K562 (cell line): ENCODE results near the gene POLR2L. TPM values are rescaled to one million over a fixed set of nuclear protein-coding genes. Genes with fewer than 3 reads are reported as not detected.

Experiments
- CEBPG ChIP-seq, 3 experiments: fragments of 200-800 bp in 1 of 3; sonication (Bioruptor generic) in 1 of 3; sonication (generic) in 1 of 3; formaldehyde crosslinking in 1 of 3; IDR thresholded peaks in 2 of 3; conservative IDR thresholded peaks in 1 of 3; 2 replicates each; pipeline versions ENCODE4 v1.6.1 to v1.8.0; 2016 to 2022; ENCODE audit warnings: missing compliant biosample characterization in 2 of 3, missing genetic modification characterization in 2 of 3, mild to moderate bottlenecking in 1 of 3, missing genetic modification reagents in 1 of 3
- ZNF253 ChIP-seq: fragments of 250-450 bp; sonication (Bioruptor Pico); conservative IDR thresholded peaks from 2 replicates; pipeline ENCODE4 v1.6.1; 2021; ENCODE audit warnings: mild to moderate bottlenecking
- polyA plus RNA-seq, 8 experiments: library from polyadenylated mRNA; depleted of rRNA in 4 of 8; stranded (reverse) in 5 of 8; unstranded in 3 of 8; fragments of >200 nt; fragmentation: Nextera tagmentation in 2 of 8; fragmentation: Illumina TruSeq in 1 of 8; extraction: Ambion mirVana in 2 of 8; extraction: Trizol in 1 of 8; gene quantifications; 2 replicates each; pipeline versions ENCODE4 v1.2.1 to v1.2.3, GENCODE V29; 2011 to 2014; ENCODE audit warnings: inconsistent platforms in 1 of 8, missing spikeins in 1 of 8
- total RNA-seq, 7 experiments: library from RNA; depleted of rRNA in 6 of 7; stranded (reverse); fragments of >200 nt in 6 of 7; fragmentation: Illumina TruSeq in 2 of 7; extraction: Trizol in 2 of 7; gene quantifications; 2 replicates each; pipeline versions ENCODE4 v1.2.1 to v1.2.3, GENCODE V29; 2011 to 2021; ENCODE audit warnings: low replicate concordance in 1 of 7
- TF ChIP-seq, protein P1 (sequence below): IDR thresholded peaks from 2 replicates; pipeline ENCODE4 v1.6.1; 2014; ENCODE audit warnings: antibody characterized with exemption
- TF ChIP-seq, protein P2 (sequence below): fragments of 250-450 bp; sonication (Bioruptor Pico); IDR thresholded peaks from 2 replicates; pipeline ENCODE4 v1.8.0; 2022; ENCODE audit warnings: inconsistent platforms
- TF ChIP-seq, protein P3 (sequence below): IDR thresholded peaks from 3 replicates; pipeline ENCODE4 v1.6.1; 2011; ENCODE audit warnings: borderline replicate concordance, mild to moderate bottlenecking, moderate library complexity; ENCODE audit not compliant: insufficient read length; ENCODE audit errors: extremely low read depth

POLR2L gene
- total and polyA plus RNA-seq, 9 of the 15 experiments (the other 6 are each of a cell fraction or from before 2014, with no cell fraction given): 38.3 to 688 (median 108) TPM

DNA sequence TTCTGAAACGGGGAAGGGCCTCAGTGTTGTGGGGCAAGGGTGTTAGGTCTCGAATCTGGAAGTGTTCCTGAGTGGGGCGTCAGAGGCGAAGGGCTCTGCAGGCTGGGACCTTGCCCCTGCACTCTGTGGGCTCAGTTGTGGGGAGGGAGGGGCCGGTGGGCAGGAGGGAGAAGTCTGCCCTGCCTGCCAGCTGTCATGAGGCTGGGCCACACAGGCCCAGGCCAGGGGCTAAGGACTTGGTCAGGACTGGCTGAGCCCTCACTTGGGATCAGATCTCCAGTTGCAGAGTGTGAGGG, 14.5 kb downstream of the POLR2L start, which contains the start of gene CRACR2B (continued):
- TF ChIP-seq, protein P1, sequence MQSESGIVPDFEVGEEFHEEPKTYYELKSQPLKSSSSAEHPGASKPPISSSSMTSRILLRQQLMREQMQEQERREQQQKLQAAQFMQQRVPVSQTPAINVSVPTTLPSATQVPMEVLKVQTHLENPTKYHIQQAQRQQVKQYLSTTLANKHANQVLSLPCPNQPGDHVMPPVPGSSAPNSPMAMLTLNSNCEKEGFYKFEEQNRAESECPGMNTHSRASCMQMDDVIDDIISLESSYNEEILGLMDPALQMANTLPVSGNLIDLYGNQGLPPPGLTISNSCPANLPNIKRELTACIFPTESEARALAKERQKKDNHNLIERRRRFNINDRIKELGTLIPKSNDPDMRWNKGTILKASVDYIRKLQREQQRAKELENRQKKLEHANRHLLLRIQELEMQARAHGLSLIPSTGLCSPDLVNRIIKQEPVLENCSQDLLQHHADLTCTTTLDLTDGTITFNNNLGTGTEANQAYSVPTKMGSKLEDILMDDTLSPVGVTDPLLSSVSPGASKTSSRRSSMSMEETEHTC: no peak
- TF ChIP-seq CEBPG (CRISPR knock-in tag; IDR thresholded peaks at IDR 0.05) (0 out of 2 replicates have a peak, but pooled peaks have one; percentile 1), CEBPG (tag; conservative IDR thresholded peaks at IDR 0.05 in 1 of 2, IDR thresholded peaks at IDR 0.05 in 1 of 2) (no peak), ZNF253 (CRISPR knock-in tag) (no peak)
- TF ChIP-seq, protein P2, sequence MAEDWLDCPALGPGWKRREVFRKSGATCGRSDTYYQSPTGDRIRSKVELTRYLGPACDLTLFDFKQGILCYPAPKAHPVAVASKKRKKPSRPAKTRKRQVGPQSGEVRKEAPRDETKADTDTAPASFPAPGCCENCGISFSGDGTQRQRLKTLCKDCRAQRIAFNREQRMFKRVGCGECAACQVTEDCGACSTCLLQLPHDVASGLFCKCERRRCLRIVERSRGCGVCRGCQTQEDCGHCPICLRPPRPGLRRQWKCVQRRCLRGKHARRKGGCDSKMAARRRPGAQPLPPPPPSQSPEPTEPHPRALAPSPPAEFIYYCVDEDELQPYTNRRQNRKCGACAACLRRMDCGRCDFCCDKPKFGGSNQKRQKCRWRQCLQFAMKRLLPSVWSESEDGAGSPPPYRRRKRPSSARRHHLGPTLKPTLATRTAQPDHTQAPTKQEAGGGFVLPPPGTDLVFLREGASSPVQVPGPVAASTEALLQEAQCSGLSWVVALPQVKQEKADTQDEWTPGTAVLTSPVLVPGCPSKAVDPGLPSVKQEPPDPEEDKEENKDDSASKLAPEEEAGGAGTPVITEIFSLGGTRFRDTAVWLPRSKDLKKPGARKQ (CRISPR knock-in tag): no peak
- TF ChIP-seq, protein P3, sequence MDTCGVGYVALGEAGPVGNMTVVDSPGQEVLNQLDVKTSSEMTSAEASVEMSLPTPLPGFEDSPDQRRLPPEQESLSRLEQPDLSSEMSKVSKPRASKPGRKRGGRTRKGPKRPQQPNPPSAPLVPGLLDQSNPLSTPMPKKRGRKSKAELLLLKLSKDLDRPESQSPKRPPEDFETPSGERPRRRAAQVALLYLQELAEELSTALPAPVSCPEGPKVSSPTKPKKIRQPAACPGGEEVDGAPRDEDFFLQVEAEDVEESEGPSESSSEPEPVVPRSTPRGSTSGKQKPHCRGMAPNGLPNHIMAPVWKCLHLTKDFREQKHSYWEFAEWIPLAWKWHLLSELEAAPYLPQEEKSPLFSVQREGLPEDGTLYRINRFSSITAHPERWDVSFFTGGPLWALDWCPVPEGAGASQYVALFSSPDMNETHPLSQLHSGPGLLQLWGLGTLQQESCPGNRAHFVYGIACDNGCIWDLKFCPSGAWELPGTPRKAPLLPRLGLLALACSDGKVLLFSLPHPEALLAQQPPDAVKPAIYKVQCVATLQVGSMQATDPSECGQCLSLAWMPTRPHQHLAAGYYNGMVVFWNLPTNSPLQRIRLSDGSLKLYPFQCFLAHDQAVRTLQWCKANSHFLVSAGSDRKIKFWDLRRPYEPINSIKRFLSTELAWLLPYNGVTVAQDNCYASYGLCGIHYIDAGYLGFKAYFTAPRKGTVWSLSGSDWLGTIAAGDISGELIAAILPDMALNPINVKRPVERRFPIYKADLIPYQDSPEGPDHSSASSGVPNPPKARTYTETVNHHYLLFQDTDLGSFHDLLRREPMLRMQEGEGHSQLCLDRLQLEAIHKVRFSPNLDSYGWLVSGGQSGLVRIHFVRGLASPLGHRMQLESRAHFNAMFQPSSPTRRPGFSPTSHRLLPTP: no peak
